ENCODE data around the gene FRMD8. TPM values are rescaled to one million over a fixed set of nuclear protein-coding genes. Genes with fewer than 3 reads are reported as not detected.
A peak's percentile ranks its signal among the peaks of the same experiment; 100 is the strongest.

The FRMD8 gene
- total RNA-seq, 1 donor: 77.6 TPM

GRCh38 chr11:65434057-65434666, 47.7 kb downstream of the FRMD8 start:
- no peak for DNase-seq (ENCODE audit: low read depth in 2 of 3, low spot score in 2 of 3)

- peak in 1 of 3 donors; percentile 1 for DNase-seq (ENCODE audit: low read depth in 2 of 3, low spot score in 2 of 3)
These were observed 48.4 kb downstream of the FRMD8 start for GRCh38 chr11:65434667-65435410.

- DNase-seq (ENCODE audit: low read depth in 2 of 3, low spot score in 2 of 3): peak in 1 of 3 donors; percentile 1
These were observed 49.0 kb downstream of the FRMD8 start for GRCh38 chr11:65435411-65435931.

GRCh38 chr11:65435981-65436411, 49.6 kb downstream of the FRMD8 start:
- no peak for DNase-seq (ENCODE audit: low read depth in 2 of 3, low spot score in 2 of 3)

- peak in 1 of 3 donors; percentile 3 for DNase-seq (ENCODE audit: low read depth in 2 of 3, low spot score in 2 of 3)
These were observed 50.1 kb downstream of the FRMD8 start for GRCh38 chr11:65436412-65437032.

- peak in 1 of 3 donors; percentile 3 for DNase-seq (ENCODE audit: low read depth in 2 of 3, low spot score in 2 of 3)
These were observed 51.2 kb downstream of the FRMD8 start for GRCh38 chr11:65437436-65438227.

- no peak for DNase-seq (ENCODE audit: low read depth in 2 of 3, low spot score in 2 of 3)
These were observed 52.1 kb downstream of the FRMD8 start for GRCh38 chr11:65438257-65439151.

GRCh38 chr11:65439331-65440181, 53.1 kb downstream of the FRMD8 start:
- no peak for DNase-seq (ENCODE audit: low read depth in 2 of 3, low spot score in 2 of 3)

GRCh38 chr11:65440831-65441499, 54.5 kb downstream of the FRMD8 start:
- peak in 1 of 3 donors; percentile 4 for DNase-seq (ENCODE audit: low read depth in 2 of 3, low spot score in 2 of 3)

- peak in 1 of 3 donors; percentile 76 for DNase-seq (ENCODE audit: low read depth in 2 of 3, low spot score in 2 of 3)
These were observed 56.5 kb downstream of the FRMD8 start for GRCh38 chr11:65442842-65443331.

- DNase-seq (ENCODE audit: low read depth in 2 of 3, low spot score in 2 of 3): peak in 1 of 3 donors; percentile 10
These were observed 58.0 kb downstream of the FRMD8 start for GRCh38 chr11:65444314-65445051.

GRCh38 chr11:65445101-65445603, 58.7 kb downstream of the FRMD8 start:
- DNase-seq (ENCODE audit: low read depth in 2 of 3, low spot score in 2 of 3): peak in 1 of 3 donors; percentile 7

- peak in 1 of 3 donors; percentile 27 for DNase-seq (ENCODE audit: low read depth in 2 of 3, low spot score in 2 of 3)
These were observed 59.4 kb downstream of the FRMD8 start for GRCh38 chr11:65445604-65446445.

- peak in 1 of 3 donors; percentile 27 for DNase-seq (ENCODE audit: low read depth in 2 of 3, low spot score in 2 of 3)
These were observed 60.2 kb downstream of the FRMD8 start for GRCh38 chr11:65446446-65447277.

GRCh38 chr11:65448074-65448417, 61.6 kb downstream of the FRMD8 start:
- DNase-seq (ENCODE audit: low read depth in 2 of 3, low spot score in 2 of 3): peak in 1 of 3 donors; percentile 32
